Measurements from ENCODE around the gene NINL.
"Not testable (repeated sequence)": the region's sequence is repeated elsewhere in the genome, so short reads cannot be mapped to it uniquely, and the experiment has no call there.

Gene NINL

GRCh38 chr20:25552977-25553376 is 32.4 kb downstream of the NINL start:
- no peak for DNase-seq (ENCODE audit: low read depth in 2 of 2)

GRCh38 chr20:25551413-25552215 is 33.7 kb downstream of the NINL start:
- no peak for DNase-seq (ENCODE audit: low read depth in 2 of 2)

GRCh38 chr20:25550645-25551337 is 34.5 kb downstream of the NINL start:
- DNase-seq (ENCODE audit: low read depth in 2 of 2), result not testable (repeated sequence)

GRCh38 chr20:25549843-25550477 is 35.4 kb downstream of the NINL start:
- DNase-seq (ENCODE audit: low read depth in 2 of 2), result no peak

- no peak for DNase-seq (ENCODE audit: low read depth in 2 of 2)
These were observed 36.1 kb downstream of the NINL start for GRCh38 chr20:25549172-25549773.

GRCh38 chr20:25548613-25549086 is 36.7 kb downstream of the NINL start:
- DNase-seq (ENCODE audit: low read depth in 2 of 2), result no peak

- DNase-seq (ENCODE audit: low read depth in 2 of 2), result no peak
These were observed 37.3 kb downstream of the NINL start for GRCh38 chr20:25547999-25548398.

- DNase-seq (ENCODE audit: low read depth in 2 of 2), result no peak
These were observed 38.3 kb downstream of the NINL start for GRCh38 chr20:25547063-25547462.

- DNase-seq (ENCODE audit: low read depth in 2 of 2), result no peak
These were observed 39.3 kb downstream of the NINL start for GRCh38 chr20:25546048-25546447.

- DNase-seq (ENCODE audit: low read depth in 2 of 2), result no peak
These were observed 40.2 kb downstream of the NINL start for GRCh38 chr20:25545171-25545570.

- no peak for DNase-seq (ENCODE audit: low read depth in 2 of 2)
These were observed 40.6 kb downstream of the NINL start for GRCh38 chr20:25544734-25545133.

GRCh38 chr20:25544311-25544710 is 41.0 kb downstream of the NINL start:
- DNase-seq (ENCODE audit: low read depth in 2 of 2), result no peak

GRCh38 chr20:25543068-25543467 is 42.3 kb downstream of the NINL start:
- DNase-seq (ENCODE audit: low read depth in 2 of 2), result no peak

GRCh38 chr20:25541676-25542075 is 43.7 kb downstream of the NINL start:
- no peak for DNase-seq (ENCODE audit: low read depth in 2 of 2)

- DNase-seq (ENCODE audit: low read depth in 2 of 2), result no peak
These were observed 45.3 kb downstream of the NINL start for GRCh38 chr20:25539742-25540672.

GRCh38 chr20:25538838-25539665 is 46.3 kb downstream of the NINL start:
- DNase-seq (ENCODE audit: low read depth in 2 of 2), result no peak

GRCh38 chr20:25537890-25538289 is 47.4 kb downstream of the NINL start:
- DNase-seq (ENCODE audit: low read depth in 2 of 2), result no peak

GRCh38 chr20:25535762-25536161 is 49.6 kb downstream of the NINL start:
- DNase-seq (ENCODE audit: low read depth in 2 of 2), result no peak

GRCh38 chr20:25534845-25535244 is 50.5 kb downstream of the NINL start:
- DNase-seq (ENCODE audit: low read depth in 2 of 2), result no peak
